SU-DHL-6 (cell line): ENCODE measurements around the gene ASTN2.

ENCODE experiments used
- H2AFZ ChIP-seq: fragments of 200-600 bp; sonication (generic); 2 replicates; pipeline ENCODE4 v1.6.1; 2014; ENCODE audit warnings: low read depth, mild to moderate bottlenecking, moderate library complexity, mixed read lengths, antibody characterized with exemption, low read length; ENCODE audit not compliant: severe bottlenecking
- H3F3A ChIP-seq: fragments of 200-600 bp; shearing (Covaris generic); 2 replicates; pipeline ENCODE4 v1.6.0; 2016; ENCODE audit warnings: antibody characterized with exemption, mild to moderate bottlenecking; ENCODE audit not compliant: insufficient read depth
- H3K27ac ChIP-seq: fragments of 200-600 bp; sonication (generic); 2 replicates; pipeline ENCODE4 v1.5.1; 2016; ENCODE audit warnings: low read depth, mild to moderate bottlenecking, low read length, moderate library complexity, mixed read lengths
- H3K27me3 ChIP-seq: fragments of 200-600 bp; sonication (generic), shearing (Covaris generic); 2 replicates; pipeline ENCODE4 v1.6.0; 2014; ENCODE audit warnings: mild to moderate bottlenecking, low read length
- H3K36me3 ChIP-seq: fragments of 200-600 bp; sonication (generic); 2 replicates; pipeline ENCODE4 v1.6.1; 2014; ENCODE audit warnings: mild to moderate bottlenecking, low read length, mixed read lengths
- H3K4me2 ChIP-seq: fragments of 300-600, 200-600 bp; shearing (Covaris generic), sonication (generic); 2 replicates; pipeline ENCODE4 v1.6.0; 2014; ENCODE audit warnings: low read length, low read depth, mild to moderate bottlenecking; ENCODE audit not compliant: poor library complexity, severe bottlenecking
- H3K4me3 ChIP-seq: fragments of 200-600 bp; sonication (generic); 2 replicates; pipeline ENCODE4 v1.5.1; 2014; ENCODE audit warnings: antibody characterized with exemption, low read length, mild to moderate bottlenecking, mixed read lengths; ENCODE audit not compliant: insufficient read depth, poor library complexity, severe bottlenecking
- H3K79me2 ChIP-seq: fragments of 200-600 bp; sonication (generic); 2 replicates; pipeline ENCODE4 v1.6.1; 2014; ENCODE audit warnings: mild to moderate bottlenecking, low read length, moderate library complexity; ENCODE audit not compliant: insufficient read depth
- H3K9ac ChIP-seq: fragments of 200-600 bp; sonication (generic); 2 replicates; pipeline ENCODE4 v1.7.0; 2014; ENCODE audit warnings: mild to moderate bottlenecking, low read length
- H3K9me2 ChIP-seq: fragments of 200-600 bp; sonication (generic); replicated peaks from 2 replicates; pipeline ENCODE4 v1.6.1; 2014; ENCODE audit warnings: low read length; ENCODE audit not compliant: insufficient read depth
- H3K9me3 ChIP-seq: fragments of 200-600 bp; sonication (generic); 2 replicates; pipeline ENCODE4 v1.6.1; 2014; ENCODE audit warnings: low read length, mixed read lengths; ENCODE audit not compliant: insufficient read depth
- H4K20me1 ChIP-seq: fragments of 200-600 bp; sonication (generic); 2 replicates; pipeline ENCODE4 v1.6.1; 2014; ENCODE audit warnings: low read depth, mild to moderate bottlenecking, antibody characterized with exemption, low read length, moderate library complexity, mixed read lengths
- EZH2phosphoT487 ChIP-seq: fragments of 200-600 bp; sonication (generic), shearing (Covaris generic); conservative IDR thresholded peaks from 2 replicates; pipeline ENCODE4 v1.6.1; 2018; ENCODE audit warnings: mild to moderate bottlenecking, antibody characterized with exemption, low read length, moderate library complexity, mixed read lengths
- TF ChIP-seq, protein P1 (sequence below): fragments of 200-600 bp; sonication (generic); IDR thresholded peaks from one replicate; pipeline ENCODE4 v1.5.1; 2017; ENCODE audit warnings: antibody characterized with exemption, mild to moderate bottlenecking, low read length, moderate library complexity; ENCODE audit not compliant: insufficient read depth, poor library complexity, severe bottlenecking

ASTN2 gene

DNA sequence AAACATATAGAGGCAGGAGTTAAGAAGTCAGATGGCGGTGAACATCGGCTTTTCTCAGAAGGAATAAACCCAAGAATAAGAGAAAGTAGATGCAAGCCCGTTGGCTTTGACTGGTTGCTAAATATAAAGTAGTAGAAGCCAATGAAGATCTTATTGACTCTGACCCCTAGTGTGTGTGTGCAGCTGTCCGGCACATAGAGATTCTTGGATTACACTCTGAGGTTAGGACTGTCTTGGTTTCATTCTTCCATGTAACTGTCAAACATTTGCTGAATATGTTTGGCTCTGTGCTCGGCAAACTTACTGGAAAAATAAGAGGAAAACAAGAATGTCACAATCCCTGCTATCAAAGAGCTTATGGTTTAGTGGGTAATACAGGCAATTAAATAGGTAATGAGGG, 54.9 kb downstream of the ASTN2 start:
- no peaks in the 10 kb centered on the region for H4K20me1 ChIP-seq

DNA sequence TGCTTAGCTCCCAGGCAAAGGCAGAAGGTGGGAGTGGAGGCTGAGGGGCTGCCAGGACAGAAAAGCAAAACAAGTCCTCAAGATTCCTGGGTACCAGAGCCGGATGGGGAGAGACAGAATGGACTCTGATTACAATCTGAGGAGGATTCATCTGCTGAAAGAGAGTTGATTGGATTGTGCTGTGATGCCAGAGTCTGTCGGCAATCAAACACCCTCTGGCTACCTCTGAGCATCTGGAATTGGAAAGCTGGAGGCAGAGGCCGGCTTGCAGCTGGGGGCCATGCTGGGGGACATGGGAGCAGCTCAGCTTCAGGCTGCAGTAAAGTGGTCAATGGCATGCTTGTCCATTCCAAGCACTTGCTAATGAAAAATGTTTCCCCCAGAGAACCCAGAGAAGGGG, 59.3 kb downstream of the ASTN2 start:
- Histone ChIP-seq H3F3A (no peaks in the 10 kb centered on the region), H3K4me2 (no peak overlapping the region), H3K4me3 (no peak overlapping the region), H3K9ac (no peak overlapping the region), H2AFZ (no peak overlapping the region), H3K27ac (no peak overlapping the region), H3K79me2 (no peaks in the 10 kb centered on the region), H3K9me3 (no peaks in the 10 kb centered on the region), H4K20me1 (no peaks in the 10 kb centered on the region), H3K9me2 (no peaks in the 10 kb centered on the region; the same call in 1 of the 2 replicates), H3K27me3 (no peaks in the 10 kb centered on the region), H3K36me3 (no peaks in the 10 kb centered on the region)
- TF ChIP-seq, protein P1, sequence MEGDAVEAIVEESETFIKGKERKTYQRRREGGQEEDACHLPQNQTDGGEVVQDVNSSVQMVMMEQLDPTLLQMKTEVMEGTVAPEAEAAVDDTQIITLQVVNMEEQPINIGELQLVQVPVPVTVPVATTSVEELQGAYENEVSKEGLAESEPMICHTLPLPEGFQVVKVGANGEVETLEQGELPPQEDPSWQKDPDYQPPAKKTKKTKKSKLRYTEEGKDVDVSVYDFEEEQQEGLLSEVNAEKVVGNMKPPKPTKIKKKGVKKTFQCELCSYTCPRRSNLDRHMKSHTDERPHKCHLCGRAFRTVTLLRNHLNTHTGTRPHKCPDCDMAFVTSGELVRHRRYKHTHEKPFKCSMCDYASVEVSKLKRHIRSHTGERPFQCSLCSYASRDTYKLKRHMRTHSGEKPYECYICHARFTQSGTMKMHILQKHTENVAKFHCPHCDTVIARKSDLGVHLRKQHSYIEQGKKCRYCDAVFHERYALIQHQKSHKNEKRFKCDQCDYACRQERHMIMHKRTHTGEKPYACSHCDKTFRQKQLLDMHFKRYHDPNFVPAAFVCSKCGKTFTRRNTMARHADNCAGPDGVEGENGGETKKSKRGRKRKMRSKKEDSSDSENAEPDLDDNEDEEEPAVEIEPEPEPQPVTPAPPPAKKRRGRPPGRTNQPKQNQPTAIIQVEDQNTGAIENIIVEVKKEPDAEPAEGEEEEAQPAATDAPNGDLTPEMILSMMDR = no peak
- no peak for TF ChIP-seq EZH2phosphoT487

More for the DNA sequence above, 54.9 kb downstream of the ASTN2 start:
- no peak overlapping the region for H3K4me3 ChIP-seq
- no peak overlapping the region for H3K9ac ChIP-seq
- H3K27ac ChIP-seq = no peak overlapping the region
- H3K9me3 ChIP-seq = no peaks in the 10 kb centered on the region
- no peaks in the 10 kb centered on the region for H3K79me2 ChIP-seq
- H3K9me2 ChIP-seq = no peaks in the 10 kb centered on the region
- H3K4me2 ChIP-seq = no peak overlapping the region
- H3K27me3 ChIP-seq = no peaks in the 10 kb centered on the region
- no peaks in the 10 kb centered on the region for H3F3A ChIP-seq
- H3K36me3 ChIP-seq = no peaks in the 10 kb centered on the region
- no peak for TF ChIP-seq EZH2phosphoT487
- TF ChIP-seq, protein P1 = no peak
- no peak overlapping the region for H2AFZ ChIP-seq

DNA sequence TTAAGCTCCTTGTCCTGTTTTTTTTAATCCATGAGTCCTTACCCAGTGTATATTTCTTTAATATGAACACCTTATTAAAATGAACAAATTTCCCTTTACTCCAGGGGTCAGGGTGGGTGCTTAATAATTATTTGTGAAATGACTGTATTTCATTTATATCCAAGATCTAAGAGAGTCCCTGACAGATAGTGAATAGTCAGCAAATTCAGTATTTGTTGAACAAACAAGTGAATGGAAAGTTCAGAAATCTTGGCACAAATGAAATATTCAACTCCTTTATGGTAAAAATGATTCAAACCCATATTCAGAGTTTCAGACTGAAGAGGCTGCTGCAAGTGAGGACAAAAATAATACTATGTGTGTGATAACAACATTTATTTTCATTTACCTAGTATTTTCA, 59.9 kb downstream of the ASTN2 start:
- no peaks in the 10 kb centered on the region; the same call in 1 of the 2 replicates for H3K9me2 ChIP-seq
- no peak overlapping the region for H3K4me2 ChIP-seq
- H3K36me3 ChIP-seq = no peaks in the 10 kb centered on the region
- no peaks in the 10 kb centered on the region for H3K27me3 ChIP-seq
- H3K9me3 ChIP-seq = no peaks in the 10 kb centered on the region
- H2AFZ ChIP-seq = no peak overlapping the region
- H3K4me3 ChIP-seq = no peak overlapping the region
- no peaks in the 10 kb centered on the region for H4K20me1 ChIP-seq
- no peaks in the 10 kb centered on the region for H3F3A ChIP-seq
- no peaks in the 10 kb centered on the region for H3K79me2 ChIP-seq
- H3K27ac ChIP-seq = no peak overlapping the region
- H3K9ac ChIP-seq = no peak overlapping the region
- no peak for TF ChIP-seq EZH2phosphoT487

DNA sequence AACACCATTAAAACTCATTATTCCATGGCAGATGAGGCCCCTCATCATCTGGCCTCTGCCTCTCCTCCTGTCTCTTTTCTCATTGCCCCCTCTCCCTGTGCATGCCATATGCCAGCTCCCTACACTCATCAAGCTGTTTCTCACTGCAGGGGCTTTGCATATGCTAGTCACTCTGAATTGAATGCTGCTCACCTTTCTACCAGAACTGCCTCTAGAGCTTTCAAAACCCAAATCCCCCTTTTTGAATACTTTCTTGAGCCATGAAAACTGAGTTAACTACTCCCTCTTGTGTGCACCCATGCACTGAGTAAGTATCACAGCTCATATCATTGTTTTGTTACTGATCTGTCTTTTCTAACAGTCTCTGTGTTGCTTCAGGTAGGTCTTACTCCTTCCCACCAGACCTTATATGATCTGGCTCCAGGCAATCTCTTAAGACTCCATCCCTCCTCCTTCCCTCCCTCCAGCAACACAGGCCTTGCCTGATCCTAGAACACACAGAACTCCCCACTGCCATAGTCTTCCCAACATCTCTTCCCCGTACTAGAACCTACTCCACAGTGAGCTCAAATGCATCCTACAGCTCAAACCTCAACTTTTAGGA, 60.5 kb downstream of the ASTN2 start:
- no peak overlapping the region for H3K4me3 ChIP-seq
- H3K27ac ChIP-seq = no peak overlapping the region
- no peaks in the 10 kb centered on the region for H4K20me1 ChIP-seq
- H3K4me2 ChIP-seq = no peak overlapping the region
- no peaks in the 10 kb centered on the region for H3F3A ChIP-seq
- H3K27me3 ChIP-seq = no peaks in the 10 kb centered on the region
- no peaks in the 10 kb centered on the region for H3K36me3 ChIP-seq
- no peak overlapping the region for H2AFZ ChIP-seq
- no peak overlapping the region for H3K9ac ChIP-seq
- H3K9me2 ChIP-seq = no peaks in the 10 kb centered on the region; the same call in 1 of the 2 replicates
- no peaks in the 10 kb centered on the region for H3K9me3 ChIP-seq
- TF ChIP-seq, protein P1 = no peak
- TF ChIP-seq EZH2phosphoT487 = no peak
- no peaks in the 10 kb centered on the region for H3K79me2 ChIP-seq
